Lower lobe of right lung (tissue), 2 donors: ENCODE results near the gene MYRF. TPM values are rescaled to one million over a fixed set of nuclear protein-coding genes. Genes with fewer than 3 reads are reported as not detected.

Source experiments
- ATAC-seq, 2 donors: fragments of 200-7000 bp; cut with Tn5 transposase; one replicate each; pipeline ENCODE4 v1.9.1; 2020 to 2022; ENCODE audit warnings: mild to moderate bottlenecking in 2 of 2, moderate library complexity in 2 of 2
- DNase-seq: peaks from one replicate; pipeline ENCODE4 v3.0.0-alpha.2; 2020
- H3K27ac ChIP-seq: fragments of 200-600 bp; one replicate; pipeline ENCODE4 v1.8.0; 2022
- H3K27me3 ChIP-seq: fragments of 200-600 bp; one replicate; pipeline ENCODE4 v1.8.0; 2022; ENCODE audit warnings: low read depth
- H3K36me3 ChIP-seq: fragments of 200-600 bp; one replicate; pipeline ENCODE4 v1.8.0; 2022; ENCODE audit warnings: mild to moderate bottlenecking
- H3K4me1 ChIP-seq: fragments of 200-600 bp; one replicate; pipeline ENCODE4 v1.8.0; 2022
- H3K4me3 ChIP-seq: fragments of 200-600 bp; one replicate; pipeline ENCODE4 v1.8.0; 2022; ENCODE audit warnings: mild to moderate bottlenecking
- H3K9me3 ChIP-seq: fragments of 200-600 bp; one replicate; pipeline ENCODE4 v1.8.0; 2022
- intact Hi-C: fragments of 100-400 bp; cut with DNase I; formaldehyde crosslinking; loops from one replicate; pipeline ENCODE4 v1.11.0; 2022
- total RNA-seq: library from RNA; stranded (reverse); fragmentation: NEBNext Ultra II Directional; extraction: Animal tissue kit (Norgen Biotek cat#: 25700); gene quantifications from one replicate; pipeline ENCODE4 v1.2.1, GENCODE V29; 2021
- TF ChIP-seq, protein P1 (sequence below): fragments of 200-600 bp; IDR thresholded peaks from one replicate; pipeline ENCODE4 v1.8.0; 2022; ENCODE audit warnings: antibody characterized with exemption, mild to moderate bottlenecking
- donor health status: DM: no; HTN: yes; CAD: no; lungs with severe emphysema.

MYRF gene
- total RNA-seq, 1 donor from 2014 or later = 37.9 TPM

- TF ChIP-seq, protein P1, sequence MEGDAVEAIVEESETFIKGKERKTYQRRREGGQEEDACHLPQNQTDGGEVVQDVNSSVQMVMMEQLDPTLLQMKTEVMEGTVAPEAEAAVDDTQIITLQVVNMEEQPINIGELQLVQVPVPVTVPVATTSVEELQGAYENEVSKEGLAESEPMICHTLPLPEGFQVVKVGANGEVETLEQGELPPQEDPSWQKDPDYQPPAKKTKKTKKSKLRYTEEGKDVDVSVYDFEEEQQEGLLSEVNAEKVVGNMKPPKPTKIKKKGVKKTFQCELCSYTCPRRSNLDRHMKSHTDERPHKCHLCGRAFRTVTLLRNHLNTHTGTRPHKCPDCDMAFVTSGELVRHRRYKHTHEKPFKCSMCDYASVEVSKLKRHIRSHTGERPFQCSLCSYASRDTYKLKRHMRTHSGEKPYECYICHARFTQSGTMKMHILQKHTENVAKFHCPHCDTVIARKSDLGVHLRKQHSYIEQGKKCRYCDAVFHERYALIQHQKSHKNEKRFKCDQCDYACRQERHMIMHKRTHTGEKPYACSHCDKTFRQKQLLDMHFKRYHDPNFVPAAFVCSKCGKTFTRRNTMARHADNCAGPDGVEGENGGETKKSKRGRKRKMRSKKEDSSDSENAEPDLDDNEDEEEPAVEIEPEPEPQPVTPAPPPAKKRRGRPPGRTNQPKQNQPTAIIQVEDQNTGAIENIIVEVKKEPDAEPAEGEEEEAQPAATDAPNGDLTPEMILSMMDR = no peak
- no peak for DNase-seq
- H3K27me3 ChIP-seq = no peaks in the 10 kb centered on the region
- no peak overlapping the region for H3K27ac ChIP-seq
- H3K4me3 ChIP-seq = no peak overlapping the region
- no peak for ATAC-seq
- intact Hi-C loops = no loop called here
- no peaks in the 10 kb centered on the region for H3K9me3 ChIP-seq
- no peaks in the 10 kb centered on the region for H3K4me1 ChIP-seq
- peaks cover 72% of the 10 kb centered on the region for H3K36me3 ChIP-seq
Observed at GRCh38 chr11:61784506-61784805, 32.0 kb downstream of the MYRF start.

- DNase-seq = no peak
- peaks cover 85% of the 10 kb centered on the region for H3K36me3 ChIP-seq
Observed at GRCh38 chr11:61785837-61786402, 33.5 kb downstream of the MYRF start.

DNA sequence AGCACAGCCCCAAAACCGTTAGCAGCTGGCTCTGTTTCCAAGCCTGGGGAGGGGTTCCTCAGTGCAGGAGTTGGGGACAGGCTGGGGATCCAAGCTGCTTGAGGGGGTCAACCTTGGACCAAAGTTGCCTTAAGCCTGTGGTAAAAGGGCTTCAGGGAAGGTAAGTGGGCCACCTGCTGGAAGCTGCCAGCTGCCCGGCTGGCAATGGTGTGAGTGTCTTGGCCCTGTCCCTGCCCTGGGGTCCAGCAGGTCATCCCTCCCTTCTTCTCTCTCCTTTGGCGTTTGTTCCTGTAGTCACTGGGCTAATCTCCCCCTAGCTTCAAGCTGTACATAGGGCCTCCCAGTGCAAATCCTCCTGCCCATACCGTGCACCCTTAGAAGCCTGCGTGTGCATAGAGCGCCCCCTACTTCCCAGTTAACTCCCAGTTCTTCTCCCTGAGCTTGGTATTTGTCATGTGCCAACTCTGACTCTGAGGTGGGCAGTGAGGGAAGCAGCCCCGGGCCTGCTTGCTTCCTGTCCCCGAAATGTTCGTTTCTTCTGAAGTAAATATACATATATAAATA, 35.6 kb downstream of the MYRF start:
- intact Hi-C loops = no loop called here
- H3K27ac ChIP-seq = no peak overlapping the region
- peaks cover 14% of the 10 kb centered on the region for H3K4me1 ChIP-seq
- ATAC-seq (no peak), DNase-seq (no peak)
- H3K27me3 ChIP-seq = no peaks in the 10 kb centered on the region
- no peaks in the 10 kb centered on the region for H3K9me3 ChIP-seq
- H3K4me3 ChIP-seq = no peak overlapping the region
- TF ChIP-seq, protein P1 = peak; percentile 35
- peaks cover 77% of the 10 kb centered on the region for H3K36me3 ChIP-seq

More at GRCh38 chr11:61785837-61786402, 33.5 kb downstream of the MYRF start:
- H3K4me1 ChIP-seq = peaks cover 3% of the 10 kb centered on the region
- TF ChIP-seq, protein P1 = no peak
- no peaks in the 10 kb centered on the region for H3K27me3 ChIP-seq
- intact Hi-C loops = no loop called here
- H3K27ac ChIP-seq = no peak overlapping the region
- no peak overlapping the region for H3K4me3 ChIP-seq
- no peak for ATAC-seq
- H3K9me3 ChIP-seq = no peaks in the 10 kb centered on the region

- peaks cover 50% of the 10 kb centered on the region for H3K36me3 ChIP-seq
- H3K9me3 ChIP-seq = no peaks in the 10 kb centered on the region
- no peaks in the 10 kb centered on the region for H3K27me3 ChIP-seq
- intact Hi-C loops = no loop called here
- ATAC-seq (peak; percentile 72 to 74), DNase-seq (peak; percentile 68)
- peak overlapping the region; percentile 96 for H3K4me3 ChIP-seq
- peaks cover 21% of the 10 kb centered on the region for H3K4me1 ChIP-seq
- TF ChIP-seq, protein P1 = no peak
- peak overlapping the region; percentile 98 for H3K27ac ChIP-seq
Observed at GRCh38 chr11:61791737-61792309, 39.4 kb downstream of the MYRF start.

DNA sequence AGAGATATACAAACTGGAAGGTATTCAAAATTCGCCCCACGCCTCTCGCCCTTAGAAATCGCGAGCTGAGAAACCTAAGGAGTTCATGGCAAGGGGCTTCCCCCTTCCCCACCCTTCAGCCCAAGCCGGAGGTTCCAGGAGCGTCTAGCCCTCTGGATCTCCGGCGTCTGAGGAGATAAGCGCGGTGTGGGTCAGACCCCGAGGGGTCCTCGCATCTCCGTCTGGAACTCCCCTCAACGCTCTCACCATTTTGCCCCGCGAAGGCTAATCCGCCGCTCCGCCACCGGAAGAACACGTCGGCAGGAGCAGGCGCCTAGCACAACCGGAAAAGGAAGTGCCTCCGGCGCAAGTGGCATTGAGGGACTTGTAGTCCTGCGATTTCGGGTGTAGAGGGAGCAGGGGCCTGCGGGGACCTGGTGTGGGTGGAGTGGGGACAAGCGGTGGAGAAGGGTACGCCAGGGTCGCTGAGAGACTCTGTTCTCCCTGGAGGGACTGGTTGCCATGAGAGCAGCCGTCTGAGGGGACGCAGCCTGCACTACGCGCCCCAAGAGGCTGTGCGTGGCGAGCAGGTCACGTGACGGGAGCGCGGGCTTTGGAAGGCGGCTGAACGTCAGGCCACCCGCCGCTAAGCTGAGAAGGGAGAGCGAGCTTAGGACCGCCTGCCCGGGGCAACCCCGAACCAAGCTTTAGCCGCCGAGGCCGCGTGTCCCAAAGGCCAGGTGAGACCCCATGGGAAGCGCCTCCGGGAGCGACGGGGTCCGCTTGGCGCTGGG, 40.1 kb downstream of the MYRF start, which contains the start of the genes FEN1 and TMEM258:
Gene FEN1, plus strand, starts transcription at position 602 of the 773 bp plus-strand sequence. CDS start 2,451 bp downstream, outside the sequence.
Gene TMEM258, minus strand, starts transcription at position 290 of the 773 bp plus-strand sequence. Its CDS starts 41 bp downstream, at position 249.
- Histone ChIP-seq H3K4me3 (peak within 1 kb of the TSS; percentile 96), H3K9me3 (no peaks in the 10 kb centered on the region), H3K27ac (peak within 1 kb of the TSS; percentile 98), H3K36me3 (peaks cover 44% of the 10 kb centered on the region), H3K4me1 (peaks cover 24% of the 10 kb centered on the region), H3K27me3 (no peaks in the 10 kb centered on the region)
- ATAC-seq (peak; percentile 93 to 94), DNase-seq (peak; percentile 95)
- TF ChIP-seq, protein P1 = no peak
- intact Hi-C loops = no loop called here
